GM19239 (cell line): ENCODE results near the gene OR5T3.
"Not testable (repeated sequence)": the region's sequence is repeated elsewhere in the genome, so short reads cannot be mapped to it uniquely, and the experiment has no call there.

Source experiments
- DNase-seq: peaks from one replicate; pipeline ENCODE4 v3.0.0; 2011; ENCODE audit warnings: low spot score; ENCODE audit not compliant: insufficient read length
- FAIRE-seq: peaks from 2 replicates; lab custom pipeline; 2011; peaks lifted over from hg19 to GRCh38; lab: Jason Lieb, UNC

Gene OR5T3

GRCh38 chr11:56251954-56252353, at the start of gene OR5T3:
Gene OR5T3, plus strand, starts transcription at chr11:56252254. Its CDS starts 0 bp downstream, at chr11:56252254.
- FAIRE-seq (no peak), DNase-seq (no peak)

DNA sequence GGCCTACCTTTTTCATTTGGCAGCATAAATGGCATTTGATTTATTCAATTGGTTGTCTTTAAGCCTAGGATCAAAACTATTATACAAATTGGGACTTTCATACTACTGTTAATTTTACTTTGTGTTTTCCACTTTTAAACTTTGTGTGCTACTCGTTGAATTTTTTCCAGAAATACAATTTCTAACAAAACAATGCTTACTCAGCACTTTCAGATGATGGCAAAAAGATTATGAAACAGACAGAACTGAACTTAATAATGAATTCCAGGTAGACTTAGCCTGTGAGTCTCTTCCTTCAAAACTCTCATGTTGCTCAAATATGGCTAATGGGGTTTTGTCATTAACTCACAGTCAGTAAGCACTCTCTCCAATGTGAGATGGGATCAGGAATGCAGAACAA, 44.3 kb upstream of the OR5T3 start:
- FAIRE-seq, result no peak
- no peak for DNase-seq

DNA sequence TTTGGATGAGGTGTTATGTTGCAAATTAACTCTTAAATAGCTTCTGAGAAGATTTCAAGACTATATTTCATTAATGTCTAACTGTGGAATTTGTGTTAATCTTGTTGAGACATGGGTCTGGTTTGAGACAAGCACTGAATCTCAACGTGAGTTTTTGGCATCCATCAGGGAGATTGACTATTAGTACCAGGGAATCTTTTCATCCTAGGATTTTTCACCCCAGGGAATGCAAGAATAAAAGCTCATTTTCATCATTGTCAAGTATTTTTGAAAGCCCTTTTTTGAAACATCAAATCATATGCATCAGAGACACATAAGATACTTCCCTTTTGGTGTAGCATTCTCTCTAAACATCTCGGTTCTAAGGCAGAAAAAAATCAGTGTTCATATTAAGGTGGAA, 37.5 kb upstream of the OR5T3 start:
- FAIRE-seq (no peak), DNase-seq (no peak)

GRCh38 chr11:56219735-56220134, 32.3 kb upstream of the OR5T3 start:
- DNase-seq, FAIRE-seq: not testable (repeated sequence)

DNA sequence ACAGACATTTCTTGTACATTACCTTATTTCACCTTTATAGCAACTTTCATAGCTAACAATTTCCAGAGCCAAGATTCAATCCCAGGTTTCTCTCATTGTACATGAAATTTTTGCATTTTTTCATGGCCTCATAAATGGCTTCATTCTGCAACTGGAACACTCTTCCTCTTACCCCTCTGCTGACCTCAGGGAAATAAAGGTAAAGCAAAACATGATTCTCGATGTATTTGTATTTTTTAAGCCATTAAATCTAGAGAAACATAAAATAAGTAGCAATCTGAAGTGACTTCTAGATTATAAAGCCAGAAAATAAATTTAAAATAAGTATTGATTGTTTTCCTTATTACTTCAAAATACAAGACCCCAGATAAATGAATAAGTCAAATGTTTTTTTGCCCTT, 17.9 kb upstream of the OR5T3 start, which contains the start of gene OR5T2:
TSS of gene OR5T2 (minus strand) at position 101 of the 400 bp plus-strand sequence. CDS start 1,193 bp downstream, outside the sequence.
- FAIRE-seq (no peak), DNase-seq (no peak)

- FAIRE-seq (no peak), DNase-seq (no peak)
These were observed 19.0 kb downstream of the OR5T3 start for GRCh38 chr11:56271092-56271491.

DNA sequence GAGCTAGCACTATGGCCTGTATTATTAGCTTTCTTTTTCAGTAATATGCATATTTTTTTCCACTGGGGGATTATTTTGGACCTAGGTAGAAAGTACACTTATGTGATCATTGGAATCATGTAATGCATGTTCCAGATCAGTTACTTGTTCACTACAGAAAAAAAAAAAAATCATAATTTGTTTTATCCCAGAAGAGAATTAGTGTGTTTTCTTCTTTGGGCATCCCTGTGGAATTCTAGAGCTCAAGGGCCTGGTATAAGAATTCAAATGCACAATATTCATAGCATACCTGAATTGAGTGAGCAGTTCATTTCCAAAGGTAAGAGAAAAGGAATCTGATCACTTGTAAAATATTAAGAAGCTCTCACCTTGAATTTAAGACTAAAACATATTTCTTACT, 21.8 kb downstream of the OR5T3 start, which contains the start of gene OR5T1:
TSS of gene OR5T1 (plus strand) at position 301 of the 400 bp plus-strand sequence. CDS start 1,485 bp downstream, outside the sequence.
- DNase-seq (no peak), FAIRE-seq (no peak)

DNA sequence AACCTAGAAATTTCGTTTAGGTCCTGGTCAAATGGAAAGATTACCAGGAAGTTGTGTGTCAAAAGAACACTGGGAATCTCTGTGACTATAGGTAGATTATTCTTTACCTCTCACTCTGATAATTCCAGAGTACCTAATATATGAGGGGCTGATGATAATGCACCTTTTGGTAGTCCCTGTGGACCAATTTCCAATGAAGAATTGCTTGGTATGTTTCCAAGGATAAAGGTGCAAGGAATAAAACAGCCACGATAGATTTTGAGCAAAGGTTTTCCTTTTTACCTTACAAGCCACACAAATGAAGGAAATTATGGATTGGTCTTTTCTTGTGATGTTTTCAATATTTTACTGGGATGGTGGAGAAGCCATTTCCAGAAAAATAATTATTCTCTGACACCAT, 40.1 kb downstream of the OR5T3 start, which contains the start of gene OR8H1:
TSS of gene OR8H1 (minus strand) at position 101 of the 400 bp plus-strand sequence. CDS start 1,192 bp downstream, outside the sequence.
- FAIRE-seq, result no peak
- DNase-seq, result no peak

GRCh38 chr11:56296898-56297297, 44.8 kb downstream of the OR5T3 start:
- FAIRE-seq (no peak), DNase-seq (no peak)
